ENCODE data around the gene NCKIPSD. TPM values are rescaled to one million over a fixed set of nuclear protein-coding genes. Genes with fewer than 3 reads are reported as not detected.
A peak's percentile ranks its signal among the peaks of the same experiment; 100 is the strongest.

The NCKIPSD gene
- total RNA-seq, 2 donors from 2014 or later: 16.6 to 22.1 TPM

DNA sequence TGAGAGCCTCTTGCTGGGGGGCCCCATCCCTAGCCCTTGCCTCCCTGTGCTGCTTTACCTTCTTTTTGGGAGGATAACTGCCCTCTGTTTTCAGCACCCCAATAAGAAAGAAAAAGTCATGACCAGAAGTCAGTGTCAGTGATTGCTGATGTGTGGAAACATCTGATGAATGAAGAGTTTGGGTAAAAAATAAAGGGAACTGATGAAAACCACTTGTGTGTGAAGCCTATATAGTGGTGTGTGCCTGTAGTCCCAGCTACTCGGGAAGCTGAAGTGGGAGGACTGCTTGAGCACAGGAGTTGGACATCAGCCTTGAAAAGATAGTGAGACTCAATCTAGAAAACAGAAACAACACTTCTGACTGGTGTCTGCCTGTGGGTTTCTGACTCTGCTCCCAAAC is 13.2 kb downstream of the NCKIPSD start:
- no peak for ATAC-seq

DNA sequence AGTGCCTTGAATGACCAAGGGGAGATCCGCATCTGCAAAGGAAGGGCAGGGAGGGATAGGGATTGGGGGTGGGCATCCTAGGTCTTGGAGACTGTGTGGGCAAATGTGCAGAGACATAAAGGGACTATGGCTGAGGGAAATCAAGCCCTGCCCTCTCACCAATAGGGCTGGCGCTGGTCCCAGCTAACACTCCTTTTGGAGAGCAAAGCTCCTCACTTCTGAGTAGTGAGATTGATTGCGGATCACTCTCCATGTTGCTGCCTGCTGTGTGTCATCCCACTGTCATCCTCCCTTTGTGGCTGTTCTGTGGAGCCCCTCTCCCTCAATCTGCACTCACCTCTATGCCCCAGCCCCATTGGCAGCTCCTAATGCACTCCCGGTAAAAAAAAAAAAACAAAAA is 20.8 kb downstream of the NCKIPSD start:
- WGBS, 2 donors: 85 to 93% methylated on average over 4 of the region's 4 CpGs
- Histone ChIP-seq H3K4me1 (peaks cover 29% of the 10 kb centered on the region), H3K27me3 (peaks cover 0 to 14% of the 10 kb centered on the region in 2 donors), H3K27ac (no peak overlapping the region), H3K36me3 (replicated peaks in 1 of 2; ENCODE audit: insufficient read depth in 1 of 2, low read depth in 2 of 2) (no peaks in the 10 kb centered on the region), H3K4me3 (no peak overlapping the region), H3K9me3 (no peaks in the 10 kb centered on the region)
- intact Hi-C loops (cut with DNase I): no loop called here
- TF ChIP-seq, protein P1, sequence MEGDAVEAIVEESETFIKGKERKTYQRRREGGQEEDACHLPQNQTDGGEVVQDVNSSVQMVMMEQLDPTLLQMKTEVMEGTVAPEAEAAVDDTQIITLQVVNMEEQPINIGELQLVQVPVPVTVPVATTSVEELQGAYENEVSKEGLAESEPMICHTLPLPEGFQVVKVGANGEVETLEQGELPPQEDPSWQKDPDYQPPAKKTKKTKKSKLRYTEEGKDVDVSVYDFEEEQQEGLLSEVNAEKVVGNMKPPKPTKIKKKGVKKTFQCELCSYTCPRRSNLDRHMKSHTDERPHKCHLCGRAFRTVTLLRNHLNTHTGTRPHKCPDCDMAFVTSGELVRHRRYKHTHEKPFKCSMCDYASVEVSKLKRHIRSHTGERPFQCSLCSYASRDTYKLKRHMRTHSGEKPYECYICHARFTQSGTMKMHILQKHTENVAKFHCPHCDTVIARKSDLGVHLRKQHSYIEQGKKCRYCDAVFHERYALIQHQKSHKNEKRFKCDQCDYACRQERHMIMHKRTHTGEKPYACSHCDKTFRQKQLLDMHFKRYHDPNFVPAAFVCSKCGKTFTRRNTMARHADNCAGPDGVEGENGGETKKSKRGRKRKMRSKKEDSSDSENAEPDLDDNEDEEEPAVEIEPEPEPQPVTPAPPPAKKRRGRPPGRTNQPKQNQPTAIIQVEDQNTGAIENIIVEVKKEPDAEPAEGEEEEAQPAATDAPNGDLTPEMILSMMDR (IDR thresholded peaks at IDR 0.05): no peak
- ATAC-seq (no peak), DNase-seq (no peak)

More for the DNA sequence above, 13.2 kb downstream of the NCKIPSD start:
- Histone ChIP-seq H3K4me3 (no peak overlapping the region), H3K4me1 (no peaks in the 10 kb centered on the region), H3K9me3 (no peaks in the 10 kb centered on the region), H3K36me3 (replicated peaks in 1 of 2; ENCODE audit: insufficient read depth in 1 of 2, low read depth in 2 of 2) (no peaks in the 10 kb centered on the region), H3K27me3 (no peaks in the 10 kb centered on the region), H3K27ac (no peak overlapping the region)
- intact Hi-C loops (cut with DNase I): no loop called here
- WGBS, 2 donors: 47 to 58% methylated on average over 1 of the region's 1 CpG
- TF ChIP-seq POLR2A (IDR thresholded peaks at IDR 0.05): no peak
- TF ChIP-seq, protein P1 (IDR thresholded peaks at IDR 0.05): no peak
- DNase-seq: no peak

DNA sequence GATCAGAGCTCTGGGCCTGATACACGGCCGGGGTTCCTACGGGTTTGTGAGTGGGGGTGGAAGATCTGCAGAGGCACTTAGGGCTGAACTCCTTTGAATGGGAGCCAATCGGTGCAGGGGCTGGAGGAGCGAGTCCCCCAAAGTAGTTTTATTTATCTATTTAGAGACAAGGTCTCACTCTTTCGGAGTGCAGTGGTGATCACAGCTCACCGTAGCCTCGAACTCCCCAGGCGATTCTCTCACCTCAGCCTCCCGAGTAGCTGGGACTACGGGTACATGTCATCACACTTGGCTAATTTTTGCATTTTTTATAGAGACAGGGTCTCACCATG is 21.4 kb downstream of the NCKIPSD start:
- no peak for TF ChIP-seq POLR2A (IDR thresholded peaks at IDR 0.05)
- TF ChIP-seq, protein P1 (IDR thresholded peaks at IDR 0.05): peak in 1 of 7 experiments; percentile 4
- peaks cover 29% of the 10 kb centered on the region for H3K4me1 ChIP-seq
- intact Hi-C loops (cut with DNase I): no loop called here
- DNase-seq (no peak), ATAC-seq (no peak)
- peaks cover 0 to 14% of the 10 kb centered on the region in 2 donors for H3K27me3 ChIP-seq
- 50 to 56% methylated on average over 11 of the region's 11 CpGs for WGBS, 2 donors
- H3K27ac ChIP-seq: no peak overlapping the region
- H3K4me3 ChIP-seq: no peak overlapping the region
- no peaks in the 10 kb centered on the region for H3K36me3 ChIP-seq (replicated peaks in 1 of 2; ENCODE audit: insufficient read depth in 1 of 2, low read depth in 2 of 2)
- H3K9me3 ChIP-seq: no peaks in the 10 kb centered on the region

DNA sequence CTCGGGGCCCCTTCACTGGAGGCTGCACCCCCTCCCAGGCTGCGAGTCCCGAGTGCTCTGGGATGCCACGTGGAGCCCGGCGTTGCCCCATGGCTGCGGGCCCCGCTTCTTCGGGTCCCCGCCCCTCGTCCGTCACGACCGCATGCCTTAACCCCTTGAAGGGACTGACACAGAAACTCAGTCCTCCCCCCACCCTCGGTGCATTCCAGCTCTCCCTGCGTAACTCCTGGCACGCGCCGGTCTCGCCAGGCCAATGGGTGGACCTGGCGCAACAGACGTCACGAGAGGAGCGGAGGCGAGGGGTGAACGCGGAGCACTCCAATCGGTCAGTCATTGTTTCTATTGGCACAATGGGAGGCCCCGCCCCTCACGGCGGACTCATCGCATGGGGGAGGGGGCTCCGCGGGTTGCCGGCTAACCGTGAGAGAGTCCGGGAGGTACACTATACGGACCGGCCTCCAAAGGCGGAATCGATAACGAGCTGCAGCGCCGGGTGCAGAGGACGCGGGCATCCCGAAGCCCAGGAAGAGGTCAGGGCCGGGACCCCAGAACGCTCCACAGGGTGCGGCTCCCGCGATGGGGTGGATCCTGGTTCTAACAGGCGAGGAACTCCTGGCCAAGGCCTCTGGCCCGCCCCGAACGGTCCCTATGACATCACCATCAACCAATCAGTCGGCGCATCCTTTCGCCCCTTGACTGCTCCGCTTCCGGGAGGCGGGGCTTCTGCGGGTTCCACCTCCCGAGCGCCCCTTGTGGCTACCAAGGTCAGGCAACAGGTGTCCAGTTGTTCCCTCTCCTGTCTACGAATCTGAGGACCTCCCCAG is 22.0 kb downstream of the NCKIPSD start:
- TF ChIP-seq POLR2A (IDR thresholded peaks at IDR 0.05): peak; percentile 10 to 47 (median 41)
- TF ChIP-seq, protein P1 (IDR thresholded peaks at IDR 0.05): peak in 6 of 7 experiments; percentile 29 to 52 (median 40)
- peaks cover 0 to 14% of the 10 kb centered on the region in 2 donors for H3K27me3 ChIP-seq
- H3K9me3 ChIP-seq: no peaks in the 10 kb centered on the region
- H3K4me3 ChIP-seq: no peak overlapping the region
- H3K4me1 ChIP-seq: peaks cover 29% of the 10 kb centered on the region
- peak overlapping the region in 2 of 4 donors; percentile 54 to 57 for H3K27ac ChIP-seq
- ATAC-seq (peak; percentile 81), DNase-seq (peak; percentile 81 to 90 (median 86))
- no peaks in the 10 kb centered on the region for H3K36me3 ChIP-seq (replicated peaks in 1 of 2; ENCODE audit: insufficient read depth in 1 of 2, low read depth in 2 of 2)
- intact Hi-C loops (cut with DNase I): no loop called here
- 2 to 3% methylated on average over 28 to 66 of the region's 66 CpGs for WGBS, 2 donors
